Measurements from ENCODE around the gene RBCK1. TPM values are rescaled to one million over a fixed set of nuclear protein-coding genes. Genes with fewer than 3 reads are reported as not detected.
A peak's percentile ranks its signal among the peaks of the same experiment; 100 is the strongest.
"Not testable (repeated sequence)": the region's sequence is repeated elsewhere in the genome, so short reads cannot be mapped to it uniquely, and the experiment has no call there.

Gene RBCK1
- polyA plus RNA-seq, 6 donors from 2014 or later = 82.4 to 105 (median 91.1) TPM

DNA sequence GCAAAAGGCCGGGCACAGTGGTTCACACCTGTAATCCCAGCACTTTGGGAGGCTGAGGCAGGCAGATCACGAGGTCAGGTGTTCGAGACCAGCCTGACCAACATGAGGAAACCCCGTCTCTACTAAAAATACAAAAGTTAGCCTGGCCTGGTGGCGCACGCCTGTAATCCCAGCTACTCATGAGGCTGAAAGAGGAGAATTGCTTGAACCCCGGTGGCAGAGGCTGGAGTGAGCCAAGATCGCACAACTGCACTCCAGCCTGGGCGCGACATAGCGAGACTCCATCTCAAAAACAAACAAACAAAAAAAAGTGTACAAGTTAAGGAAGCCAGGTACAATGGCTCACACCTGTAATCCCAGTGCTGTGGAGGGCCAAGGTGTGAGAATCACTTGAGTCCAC lies 43.9 kb downstream of the RBCK1 start:
- peak overlapping the region in 1 of 6 donors; percentile 77 for H3K27ac Mint-ChIP-seq
- H3K4me3 Mint-ChIP-seq = not testable (repeated sequence)

DNA sequence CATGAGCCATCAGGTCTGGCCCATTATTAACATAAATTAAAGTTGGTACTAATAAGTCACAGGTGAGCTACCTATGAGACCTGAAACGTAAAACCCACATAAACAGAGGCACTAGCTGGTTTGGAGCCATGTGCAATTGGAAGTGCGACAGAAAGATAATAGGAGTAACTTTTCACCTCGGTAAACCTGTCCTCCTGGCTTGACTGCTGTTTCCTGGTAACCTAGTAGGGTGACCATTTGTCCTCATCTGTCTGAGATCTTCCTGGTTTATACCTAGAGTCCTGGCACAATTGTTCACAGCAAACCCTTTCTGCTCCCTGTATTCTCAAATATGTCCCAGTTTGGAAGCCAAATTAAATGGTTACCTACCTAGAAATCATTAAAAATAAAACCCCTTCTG lies 46.9 kb downstream of the RBCK1 start:
- Mint-ChIP-seq H3K27ac (no peak overlapping the region), H3K4me3 (peak overlapping the region in 1 of 8 donors; percentile 40), H3K4me1 (peaks cover 16 to 23% (median 21%) of the 10 kb centered on the region in 3 donors), H3K9me3 (no peaks in the 10 kb centered on the region), H3K27me3 (no peaks in the 10 kb centered on the region), H3K36me3 (no peaks in the 10 kb centered on the region)
- no peak for ATAC-seq (ENCODE audit: low read depth in 2 of 2)
- no peak for DNase-seq

More for the DNA sequence above, 43.9 kb downstream of the RBCK1 start:
- ATAC-seq (ENCODE audit: low read depth in 2 of 2); H3K27me3 Mint-ChIP-seq; H3K36me3 Mint-ChIP-seq; DNase-seq; H3K9me3 Mint-ChIP-seq: not testable (repeated sequence)
- H3K4me1 Mint-ChIP-seq = peaks cover 4 to 13% (median 12%) of the 10 kb centered on the region in 3 donors

DNA sequence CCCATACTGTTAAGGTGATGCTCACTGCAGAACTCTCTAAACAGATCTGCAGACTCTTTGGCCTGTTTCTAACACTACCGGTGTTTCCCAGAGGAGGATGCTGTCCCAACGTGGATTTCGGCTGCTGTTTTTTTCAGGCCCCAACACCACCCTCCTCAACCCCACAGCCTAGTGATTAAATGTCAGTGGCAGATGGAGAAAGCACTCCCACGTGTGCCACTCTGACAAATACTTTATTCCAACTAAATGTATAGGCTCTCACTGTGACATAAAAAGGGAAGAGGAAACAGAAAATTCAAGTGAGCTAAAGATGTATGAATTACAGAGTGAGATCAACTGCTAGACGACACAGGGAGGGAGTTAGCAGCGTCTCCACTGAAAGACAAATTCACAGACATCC lies 50.7 kb downstream of the RBCK1 start:
- no peak for DNase-seq
- H3K4me1 Mint-ChIP-seq = peaks cover 27 to 40% (median 38%) of the 10 kb centered on the region in 3 donors
- H3K4me3 Mint-ChIP-seq = peak overlapping the region in 1 of 8 donors; percentile 71
- peak overlapping the region in 2 of 6 donors; percentile 41 to 92 for H3K27ac Mint-ChIP-seq
- no peaks in the 10 kb centered on the region for H3K36me3 Mint-ChIP-seq
- H3K9me3 Mint-ChIP-seq = no peaks in the 10 kb centered on the region
- no peak for ATAC-seq (ENCODE audit: low read depth in 2 of 2)
- peaks cover 0 to 3% (median 0%) of the 10 kb centered on the region in 3 donors for H3K27me3 Mint-ChIP-seq

DNA sequence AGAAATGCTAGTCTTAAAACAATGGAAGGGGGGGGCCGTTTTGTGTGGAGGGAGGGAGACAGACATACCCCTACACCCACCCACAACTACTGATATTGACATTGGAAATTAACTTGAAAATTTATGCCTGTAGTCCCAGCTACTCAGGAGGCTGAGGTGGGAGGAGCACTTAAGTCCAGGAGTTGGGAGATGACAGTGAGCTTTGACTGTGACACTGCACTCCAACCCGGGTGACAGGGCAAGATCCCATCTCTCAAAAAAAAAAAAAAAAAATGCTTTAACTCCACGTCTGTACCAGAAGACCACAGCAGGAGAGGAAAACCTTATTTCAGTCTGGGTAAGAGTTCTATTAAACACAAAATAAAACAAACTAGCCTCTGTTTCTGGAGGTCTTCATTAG lies 52.1 kb downstream of the RBCK1 start:
- Mint-ChIP-seq H3K4me3 (peak overlapping the region in 5 of 8 donors; percentile 43 to 99 (median 72)), H3K36me3 (no peaks in the 10 kb centered on the region), H3K27me3 (peaks cover 0 to 3% (median 0%) of the 10 kb centered on the region in 3 donors), H3K27ac (peak overlapping the region in 2 of 6 donors; percentile 38 to 62), H3K9me3 (no peaks in the 10 kb centered on the region), H3K4me1 (peaks cover 27 to 40% (median 38%) of the 10 kb centered on the region in 3 donors)
- ATAC-seq (ENCODE audit: low read depth in 2 of 2) (no peak), DNase-seq (no peak)

DNA sequence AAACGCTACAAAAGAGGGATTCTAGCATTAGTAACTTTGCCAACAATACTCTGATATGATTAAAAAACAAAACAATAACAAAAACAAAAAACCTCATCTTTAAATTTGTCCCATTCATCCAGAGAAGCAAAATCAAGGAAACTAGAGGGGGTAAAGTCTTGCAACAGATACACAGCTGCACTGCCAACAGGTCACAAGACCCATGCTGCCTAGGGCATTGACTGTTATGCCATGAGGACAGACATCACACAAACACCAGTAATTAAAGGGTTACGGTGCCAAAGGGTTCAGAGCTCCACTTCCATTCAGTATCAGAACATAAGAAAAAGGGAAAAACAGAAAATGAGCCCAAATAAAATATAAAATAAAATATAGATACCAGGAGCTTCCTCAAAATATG lies 52.6 kb downstream of the RBCK1 start:
- ATAC-seq (ENCODE audit: low read depth in 2 of 2) (no peak), DNase-seq (no peak)
- Mint-ChIP-seq H3K4me1 (peaks cover 27 to 40% (median 38%) of the 10 kb centered on the region in 3 donors), H3K27ac (peak overlapping the region in 1 of 6 donors; percentile 13), H3K36me3 (no peaks in the 10 kb centered on the region), H3K4me3 (peak overlapping the region in 7 of 8 donors; percentile 1 to 99 (median 66)), H3K9me3 (no peaks in the 10 kb centered on the region), H3K27me3 (peaks cover 0 to 3% (median 0%) of the 10 kb centered on the region in 3 donors)

DNA sequence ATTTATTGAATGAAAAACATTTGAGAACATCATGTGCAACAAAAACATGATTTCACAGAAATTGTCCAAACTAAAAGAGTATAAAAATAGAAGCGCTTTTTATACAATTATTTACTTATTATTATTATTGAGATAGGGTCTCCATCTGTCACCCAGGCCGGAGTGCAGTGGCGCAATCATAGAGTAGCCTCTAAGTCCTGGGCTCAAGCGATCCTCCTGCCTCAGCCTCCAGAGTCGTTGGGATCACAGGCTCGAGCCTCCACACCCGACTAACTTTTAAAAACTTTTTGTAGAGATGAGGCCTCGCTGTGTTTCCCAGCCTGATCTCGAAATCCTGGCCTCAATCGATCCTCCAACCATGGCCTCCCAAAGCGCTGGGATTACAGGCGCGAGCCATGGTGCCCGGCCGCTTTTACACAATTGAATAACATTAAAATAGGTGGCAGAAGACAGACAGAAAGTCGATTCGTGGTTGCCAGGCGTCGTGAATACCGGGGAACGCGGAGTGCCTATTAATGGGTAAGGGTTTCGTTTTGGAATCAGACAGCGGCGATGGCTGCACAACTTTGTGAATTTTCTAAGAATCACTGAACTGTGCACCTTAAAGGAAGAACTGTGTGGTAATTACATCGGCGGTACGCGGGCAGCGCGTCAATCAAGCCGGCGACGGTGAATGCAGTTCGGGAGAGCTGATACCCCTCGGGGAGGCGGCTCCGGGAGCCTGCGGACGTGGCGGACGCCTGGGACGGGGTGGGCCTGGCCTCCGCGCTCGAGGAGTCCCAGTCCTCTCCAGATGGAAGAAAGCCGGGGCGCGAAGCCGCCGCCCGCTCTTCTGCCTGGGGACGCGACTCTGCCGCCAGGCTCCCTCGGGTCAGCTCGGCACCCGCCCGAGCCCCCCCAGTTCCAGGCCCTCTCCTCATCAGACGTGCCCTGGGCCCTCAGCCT lies 53.4 kb downstream of the RBCK1 start:
- H3K27me3 Mint-ChIP-seq = peaks cover 0 to 3% (median 0%) of the 10 kb centered on the region in 3 donors
- no peaks in the 10 kb centered on the region for H3K9me3 Mint-ChIP-seq
- H3K27ac Mint-ChIP-seq = peak overlapping the region; percentile 78 to 98 (median 90)
- no peaks in the 10 kb centered on the region for H3K36me3 Mint-ChIP-seq
- H3K4me3 Mint-ChIP-seq = peak overlapping the region; percentile 89 to 99 (median 97)
- ATAC-seq (ENCODE audit: low read depth in 2 of 2) (peak; percentile 28 to 29), DNase-seq (peak; percentile 51)
- peaks cover 23 to 35% (median 31%) of the 10 kb centered on the region in 3 donors for H3K4me1 Mint-ChIP-seq

DNA sequence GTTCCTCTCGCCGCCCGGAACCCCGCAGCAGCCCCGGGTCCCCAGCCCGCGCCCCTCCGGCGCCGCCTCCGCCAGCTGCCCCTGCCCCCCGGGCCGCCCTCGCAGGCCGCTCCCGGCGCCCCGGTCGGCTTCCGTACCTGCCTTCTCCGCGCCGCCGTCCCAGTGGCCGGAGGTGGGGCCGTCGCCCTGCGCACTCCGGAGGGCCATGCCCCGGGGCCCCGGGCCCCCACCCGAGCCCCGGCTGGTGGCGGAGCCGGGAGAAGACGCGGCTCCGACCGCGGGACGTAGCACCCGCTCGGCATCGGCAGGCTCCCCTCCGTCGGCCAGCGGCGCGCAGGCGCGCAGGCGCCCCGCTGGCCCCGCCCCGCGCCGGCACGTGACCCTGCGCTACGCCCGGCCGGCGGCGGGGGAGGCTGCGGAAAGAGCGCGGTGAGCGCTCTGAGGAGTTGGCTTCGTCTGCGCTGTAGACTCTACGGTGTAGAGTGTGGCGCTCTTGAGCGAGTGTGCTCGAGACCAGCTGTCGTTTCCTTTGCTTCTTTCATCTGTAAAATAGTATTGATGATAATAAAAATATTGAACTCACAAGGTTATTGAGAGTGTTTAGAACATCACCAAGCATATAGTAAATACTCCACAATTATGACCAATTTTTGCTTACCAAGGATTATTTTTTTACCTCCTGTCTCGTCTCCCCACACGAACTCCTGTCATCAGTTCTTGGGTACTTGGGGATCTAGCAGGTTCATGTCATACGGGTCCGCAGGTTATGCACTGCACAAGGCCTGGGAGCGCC lies 54.3 kb downstream of the RBCK1 start, which contains the start of gene TBC1D20:
TSS of gene TBC1D20 (minus strand) at position 335 of the 793 bp plus-strand sequence. CDS start at position 207, 128 bp downstream.
- ATAC-seq (ENCODE audit: low read depth in 2 of 2) (peak; percentile 94 to 95), DNase-seq (peak; percentile 87)
- Mint-ChIP-seq H3K27ac (peak within 1 kb of the TSS; percentile 78 to 98 (median 93)), H3K4me1 (peaks cover 21 to 34% (median 28%) of the 10 kb centered on the region in 3 donors), H3K9me3 (peaks cover 0 to 3% (median 0%) of the 10 kb centered on the region in 7 donors), H3K4me3 (peak within 1 kb of the TSS; percentile 89 to 99 (median 97)), H3K36me3 (no peaks in the 10 kb centered on the region), H3K27me3 (peaks cover 0 to 6% (median 4%) of the 10 kb centered on the region in 3 donors)

DNA sequence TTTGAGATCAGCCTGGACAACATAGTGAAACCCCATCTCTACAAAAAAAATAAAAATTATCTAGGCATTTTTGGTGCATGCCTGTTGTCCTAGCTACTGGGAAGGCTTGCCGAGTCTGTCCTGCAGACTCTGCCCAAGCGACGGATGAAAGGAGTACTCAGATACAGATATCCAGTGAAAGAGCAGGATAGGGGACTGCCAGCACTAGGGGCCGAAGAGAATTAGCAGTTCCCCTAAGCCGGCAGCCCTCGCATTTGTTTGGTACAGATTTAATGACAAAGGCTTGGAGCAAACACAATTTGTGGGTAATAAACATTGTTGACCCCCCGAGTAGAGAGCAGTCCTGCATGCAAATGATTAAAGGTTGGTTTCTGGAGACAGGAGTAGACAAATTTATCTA lies 59.7 kb downstream of the RBCK1 start:
- no peak overlapping the region for H3K4me3 Mint-ChIP-seq
- peaks cover 7 to 11% (median 7%) of the 10 kb centered on the region in 3 donors for H3K4me1 Mint-ChIP-seq
- H3K27ac Mint-ChIP-seq = no peak overlapping the region
- DNase-seq (no peak), ATAC-seq (ENCODE audit: low read depth in 2 of 2) (no peak)
- peaks cover 0 to 20% (median 5%) of the 10 kb centered on the region in 7 donors for H3K9me3 Mint-ChIP-seq
- H3K27me3 Mint-ChIP-seq = peaks cover 4 to 19% (median 5%) of the 10 kb centered on the region in 3 donors
- no peaks in the 10 kb centered on the region for H3K36me3 Mint-ChIP-seq

DNA sequence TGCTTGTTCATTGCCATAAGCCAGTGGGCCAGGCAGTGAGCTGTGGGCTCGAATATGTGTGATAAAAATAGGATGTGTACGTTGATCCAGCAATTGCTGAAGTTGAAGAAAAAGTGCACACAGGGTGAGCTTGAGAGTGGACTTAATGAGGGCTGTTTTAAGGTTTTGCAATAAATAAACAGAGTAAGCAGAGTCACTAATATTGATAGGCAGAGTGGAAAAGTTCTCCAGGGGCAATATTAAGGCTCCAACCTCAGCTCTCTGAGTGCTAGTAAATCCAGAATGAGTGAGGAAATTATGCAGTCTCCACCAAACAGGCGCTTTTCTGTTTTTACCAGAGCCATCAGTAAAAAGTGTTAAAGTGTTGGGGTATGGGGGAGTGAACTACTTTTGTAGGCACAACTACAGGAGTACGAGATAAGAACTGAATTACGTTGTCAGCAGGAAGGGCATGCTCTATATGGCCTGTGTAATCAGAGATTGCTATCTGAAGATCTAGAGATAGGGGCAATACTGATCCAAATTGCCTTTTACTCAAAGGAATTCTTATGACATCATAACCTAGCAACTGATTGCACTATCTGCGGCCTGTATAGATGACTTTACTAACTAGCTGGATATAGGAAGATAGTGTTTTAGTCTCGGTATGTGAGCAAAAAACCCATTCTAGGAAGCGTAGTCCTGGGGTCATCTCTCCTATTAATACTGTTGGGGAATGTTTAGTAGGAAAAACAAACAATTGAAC lies 61.8 kb downstream of the RBCK1 start:
- no peak for DNase-seq
- Mint-ChIP-seq H3K27me3 (peaks cover 4 to 19% (median 5%) of the 10 kb centered on the region in 3 donors), H3K27ac (no peak overlapping the region), H3K9me3 (peaks cover 0 to 20% (median 5%) of the 10 kb centered on the region in 7 donors), H3K36me3 (no peaks in the 10 kb centered on the region), H3K4me3 (no peak overlapping the region), H3K4me1 (peaks cover 7 to 12% (median 12%) of the 10 kb centered on the region in 3 donors)
- ATAC-seq (ENCODE audit: low read depth in 2 of 2) = no peak

DNA sequence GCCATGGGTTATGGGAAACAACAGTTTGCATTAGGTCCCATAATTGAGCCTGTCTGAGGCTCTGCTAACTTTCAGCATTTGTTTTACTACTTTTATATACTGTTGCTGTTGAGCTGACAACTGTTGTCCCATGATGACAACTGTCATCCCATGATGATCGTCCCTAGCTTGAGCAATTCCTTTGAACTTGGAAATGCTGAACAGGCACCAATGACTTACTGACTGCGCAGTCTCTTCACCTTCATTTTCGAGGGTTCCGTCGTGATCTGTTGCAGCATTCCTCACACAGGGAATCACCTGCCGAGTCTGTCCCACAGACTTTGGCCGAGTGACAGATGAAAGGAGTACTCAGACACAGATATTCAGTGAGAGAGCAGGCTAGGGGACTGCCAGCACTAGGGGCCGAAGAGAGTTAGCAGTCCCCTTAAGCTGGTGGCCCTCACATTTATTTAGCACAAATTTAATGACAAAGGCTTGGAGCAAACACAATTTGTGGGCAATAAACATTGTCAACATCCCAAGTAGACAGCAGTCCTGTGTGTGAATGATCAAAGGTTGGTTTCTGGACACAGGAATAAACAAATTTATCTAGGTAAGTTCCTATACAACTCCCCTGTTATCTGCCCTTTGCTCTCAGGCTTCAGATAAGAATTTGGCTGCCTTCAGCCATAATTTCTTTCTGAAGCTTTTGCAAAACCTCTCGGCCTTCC lies 64.2 kb downstream of the RBCK1 start:
- Mint-ChIP-seq H3K27ac (no peak overlapping the region), H3K36me3 (no peaks in the 10 kb centered on the region), H3K4me3 (no peak overlapping the region), H3K9me3 (peaks cover 0 to 20% (median 5%) of the 10 kb centered on the region in 7 donors), H3K27me3 (peaks cover 3 to 16% (median 5%) of the 10 kb centered on the region in 3 donors), H3K4me1 (peaks cover 10 to 12% (median 12%) of the 10 kb centered on the region in 3 donors)
- DNase-seq (no peak), ATAC-seq (ENCODE audit: low read depth in 2 of 2) (no peak)

DNA sequence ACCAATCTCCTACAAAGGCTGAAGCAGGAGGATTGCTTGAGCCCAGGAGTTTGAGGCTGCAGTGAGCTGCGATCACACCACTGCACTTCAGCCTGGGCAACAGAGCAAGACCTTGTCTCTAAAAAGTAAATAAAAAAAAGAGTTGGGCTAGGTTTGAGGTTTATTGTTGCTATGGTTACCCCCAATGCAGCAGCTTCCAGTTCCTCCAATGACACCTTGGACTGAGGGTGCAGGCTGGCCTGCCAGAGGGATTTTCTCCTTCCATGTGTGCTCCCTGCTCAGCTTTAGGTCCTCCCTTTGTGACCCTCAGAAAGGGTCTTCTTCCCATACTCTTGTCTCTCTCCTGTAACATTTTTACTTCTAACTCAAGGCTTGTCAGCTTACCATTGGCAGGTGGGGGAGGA lies 64.8 kb downstream of the RBCK1 start:
- DNase-seq (no peak), ATAC-seq (ENCODE audit: low read depth in 2 of 2) (peak in 1 of 2 donors; percentile 23)
- H3K27me3 Mint-ChIP-seq = peaks cover 0 to 12% (median 5%) of the 10 kb centered on the region in 3 donors
- H3K4me1 Mint-ChIP-seq = peaks cover 10 to 12% (median 12%) of the 10 kb centered on the region in 3 donors
- peak overlapping the region in 1 of 6 donors; percentile 78 for H3K27ac Mint-ChIP-seq
- H3K36me3 Mint-ChIP-seq = no peaks in the 10 kb centered on the region
- H3K4me3 Mint-ChIP-seq = no peak overlapping the region
- peaks cover 0 to 20% (median 2%) of the 10 kb centered on the region in 7 donors for H3K9me3 Mint-ChIP-seq

DNA sequence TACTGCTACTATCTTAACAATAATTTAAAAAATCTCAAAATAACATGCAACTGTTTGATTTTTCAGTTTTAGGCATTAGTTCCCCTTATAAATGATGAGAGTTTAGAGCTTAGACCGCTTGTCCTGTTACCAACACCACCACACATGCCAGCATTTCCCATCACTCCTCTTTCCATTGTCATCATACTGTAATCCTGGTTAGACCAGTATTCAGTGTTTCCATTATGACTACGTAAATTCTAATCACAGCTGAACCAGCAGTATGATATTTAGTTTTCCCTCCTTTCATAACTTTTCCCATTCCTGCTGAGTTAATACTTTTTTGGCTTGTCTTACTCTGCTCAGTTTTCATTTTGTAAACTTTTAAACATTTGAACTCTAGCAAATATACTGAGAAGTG lies 66.5 kb downstream of the RBCK1 start:
- H3K27me3 Mint-ChIP-seq = no peaks in the 10 kb centered on the region
- H3K4me3 Mint-ChIP-seq = no peak overlapping the region
- no peak for DNase-seq
- ATAC-seq (ENCODE audit: low read depth in 2 of 2) = no peak
- peaks cover 13 to 20% (median 17%) of the 10 kb centered on the region in 3 donors for H3K4me1 Mint-ChIP-seq
- no peaks in the 10 kb centered on the region for H3K36me3 Mint-ChIP-seq
- peak overlapping the region in 2 of 6 donors; percentile 58 to 69 for H3K27ac Mint-ChIP-seq
- peaks cover 0 to 14% (median 2%) of the 10 kb centered on the region in 7 donors for H3K9me3 Mint-ChIP-seq

Measured in naive B cell (primary cell).